OCI-M2 (cell line): ENCODE data around the gene CACHD1.
"Not testable (repeated sequence)": the region's sequence is repeated elsewhere in the genome, so short reads cannot be mapped to it uniquely, and the experiment has no call there.

Experiments
- DNase-seq: peaks from one replicate; lab custom pipeline; 2025; ENCODE audit not compliant: unreplicated experiment; lab: John Stamatoyannopoulos, UW

The CACHD1 gene

GRCh38 chr1:64686828-64687724 is 217.1 kb downstream of the CACHD1 start:
- DNase-seq, result no peak

DNA sequence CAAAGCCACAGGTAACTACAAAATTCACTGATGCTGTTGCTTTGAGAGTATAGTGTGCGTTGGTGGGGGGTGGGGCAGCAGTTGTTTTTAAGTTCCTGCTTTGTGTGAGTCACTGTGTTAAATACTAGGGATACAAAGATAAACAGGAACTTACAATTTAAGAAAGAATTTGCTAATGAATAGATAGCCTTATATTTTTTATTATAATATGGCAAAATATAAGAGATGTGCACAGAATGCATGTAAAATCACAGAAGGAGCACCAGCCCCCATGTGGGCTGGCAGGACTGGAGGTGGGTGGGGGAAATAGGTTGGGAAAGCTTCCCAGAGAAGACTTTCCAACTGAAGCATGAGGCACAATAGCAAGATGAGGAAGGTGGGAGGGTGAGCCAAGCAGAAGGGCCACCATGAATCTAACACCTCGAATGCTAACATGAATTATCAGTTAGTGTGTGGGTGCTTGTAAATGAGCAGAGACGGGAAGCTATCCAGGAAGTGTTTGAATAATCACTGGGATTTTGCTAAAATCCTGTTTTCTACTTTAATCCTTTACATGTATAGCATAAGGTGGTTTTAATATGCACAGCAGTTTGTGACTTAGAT is 217.9 kb downstream of the CACHD1 start:
- DNase-seq, result no peak

DNA sequence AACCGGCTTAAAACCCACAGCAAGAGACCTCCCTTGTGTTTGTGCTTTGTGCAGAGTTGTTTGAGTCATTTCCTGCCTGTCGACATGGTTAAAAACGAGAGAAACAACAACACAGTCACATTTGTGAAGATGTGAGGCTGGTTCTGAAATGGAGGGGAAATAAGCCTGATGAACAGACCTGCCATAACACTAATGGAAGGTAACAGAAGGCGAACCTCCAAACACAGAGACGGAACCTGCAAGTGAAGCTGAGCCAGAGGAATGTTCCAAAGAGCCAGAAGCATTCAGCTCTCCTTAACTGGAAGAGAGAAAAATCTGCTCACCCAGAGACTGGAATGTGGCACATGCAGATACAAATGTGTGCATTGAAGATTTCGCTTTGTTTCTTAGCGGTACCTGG is 221.7 kb downstream of the CACHD1 start:
- DNase-seq, result no peak

DNA sequence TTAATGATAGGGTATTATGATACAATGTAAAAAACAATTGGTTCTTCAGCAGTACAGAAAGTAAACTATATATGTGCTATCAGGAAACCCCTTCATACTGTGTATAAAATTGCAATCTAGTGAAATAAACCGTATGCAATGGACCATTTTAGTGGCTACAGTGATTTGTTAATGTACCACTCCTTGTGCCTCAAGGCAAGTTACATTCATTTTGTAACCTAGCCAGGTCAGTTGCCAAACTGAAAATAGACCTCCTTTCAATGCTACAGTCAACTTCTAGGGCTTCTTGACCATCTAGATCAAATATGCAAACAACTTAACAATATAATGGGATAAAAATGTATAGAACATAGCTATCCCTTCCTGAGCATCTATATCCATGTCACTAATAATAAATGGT is 223.0 kb downstream of the CACHD1 start:
- DNase-seq, result no peak

GRCh38 chr1:64693406-64693805 is 223.5 kb downstream of the CACHD1 start:
- DNase-seq, result no peak

DNA sequence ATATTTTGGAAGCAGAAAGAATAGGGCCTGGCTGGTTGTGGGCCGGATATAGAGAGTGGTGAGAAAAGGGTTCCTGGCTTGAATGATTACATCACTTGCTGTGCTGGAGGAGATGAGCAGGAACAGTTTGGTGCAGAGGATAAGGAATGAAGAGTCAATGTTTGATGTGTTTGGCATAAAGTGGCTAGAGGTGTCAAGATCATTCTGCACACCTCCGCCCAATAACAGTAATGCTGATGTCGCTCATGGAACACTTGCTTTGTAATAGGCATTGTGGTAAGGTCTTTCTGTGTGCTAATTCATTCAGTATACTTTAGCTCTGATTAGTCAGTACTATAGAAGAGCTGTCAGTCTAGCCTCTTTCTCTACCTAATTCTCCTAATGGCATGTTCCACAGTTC is 226.9 kb downstream of the CACHD1 start:
- DNase-seq, result no peak

DNA sequence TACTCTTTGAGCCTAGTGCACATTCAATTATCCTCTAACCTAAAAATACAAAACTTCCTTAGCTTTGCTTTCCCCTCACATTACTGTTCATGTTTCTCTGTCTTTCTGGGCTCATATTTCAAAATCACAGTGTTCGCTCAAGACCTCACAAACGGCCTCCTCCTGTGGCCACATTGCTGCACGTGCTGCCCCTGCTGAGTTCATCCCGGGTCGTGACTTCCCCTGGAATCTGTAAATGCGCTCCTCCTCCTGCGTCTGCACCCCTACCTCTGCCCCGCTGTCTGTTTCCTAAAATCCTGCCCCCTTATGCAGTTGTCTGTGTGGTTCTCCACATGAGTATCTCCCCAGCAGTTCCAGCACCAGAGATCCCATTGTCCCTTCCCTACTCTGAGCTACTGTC is 229.4 kb downstream of the CACHD1 start:
- DNase-seq, result no peak

GRCh38 chr1:64701071-64701470 is 231.1 kb downstream of the CACHD1 start:
- DNase-seq, result no peak

GRCh38 chr1:64701886-64702285 is 232.0 kb downstream of the CACHD1 start:
- DNase-seq, result no peak

- not testable (repeated sequence) for DNase-seq
These were observed 232.7 kb downstream of the CACHD1 start for GRCh38 chr1:64702670-64703069.

GRCh38 chr1:64703600-64703999 is 233.7 kb downstream of the CACHD1 start:
- DNase-seq, result no peak

- DNase-seq, result no peak
These were observed 235.7 kb downstream of the CACHD1 start for GRCh38 chr1:64705591-64705990.

GRCh38 chr1:64711266-64711665 is 241.3 kb downstream of the CACHD1 start:
- DNase-seq, result no peak

DNA sequence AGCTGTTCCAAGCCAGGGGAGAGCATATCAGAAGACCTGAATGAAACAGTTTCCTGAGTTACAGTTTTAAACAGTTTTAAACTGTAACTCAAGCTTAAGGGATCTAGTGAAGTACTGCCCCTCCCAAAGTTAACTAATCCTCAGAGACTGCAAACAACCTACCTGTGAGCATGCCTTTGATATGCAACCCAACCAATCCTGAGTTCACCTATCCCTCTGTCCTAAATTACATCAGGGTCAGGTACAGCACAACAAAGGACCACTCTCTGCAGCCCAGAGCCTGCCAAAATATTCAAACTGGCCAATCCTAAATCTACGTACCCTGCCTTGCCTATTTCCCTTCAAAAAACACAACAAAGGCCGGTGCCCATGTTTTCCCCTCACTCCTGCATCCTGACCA is 242.1 kb downstream of the CACHD1 start:
- DNase-seq, result no peak

DNA sequence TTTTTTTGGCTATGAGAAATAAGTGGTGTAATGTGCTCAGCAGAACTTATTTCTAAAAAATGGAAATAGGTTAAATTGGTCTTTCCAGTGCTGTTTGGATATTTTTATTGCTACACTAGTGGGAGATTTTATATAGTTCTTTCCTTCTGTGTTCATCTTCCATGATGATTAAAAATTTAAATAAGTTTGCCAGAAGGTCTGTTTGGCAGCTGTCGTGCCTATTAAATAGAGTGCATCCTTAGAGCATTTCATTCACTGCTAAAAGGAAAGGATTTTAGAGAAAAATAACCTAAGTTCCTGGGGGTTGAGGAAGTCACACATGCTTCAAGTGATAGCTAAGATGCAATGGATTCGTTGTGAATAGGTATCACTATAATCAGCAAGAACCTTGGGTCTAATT is 245.3 kb downstream of the CACHD1 start:
- DNase-seq, result no peak

- no peak for DNase-seq
These were observed 251.2 kb downstream of the CACHD1 start for GRCh38 chr1:64721135-64721534.

GRCh38 chr1:64721576-64722145 is 251.7 kb downstream of the CACHD1 start:
- DNase-seq, result no peak

DNA sequence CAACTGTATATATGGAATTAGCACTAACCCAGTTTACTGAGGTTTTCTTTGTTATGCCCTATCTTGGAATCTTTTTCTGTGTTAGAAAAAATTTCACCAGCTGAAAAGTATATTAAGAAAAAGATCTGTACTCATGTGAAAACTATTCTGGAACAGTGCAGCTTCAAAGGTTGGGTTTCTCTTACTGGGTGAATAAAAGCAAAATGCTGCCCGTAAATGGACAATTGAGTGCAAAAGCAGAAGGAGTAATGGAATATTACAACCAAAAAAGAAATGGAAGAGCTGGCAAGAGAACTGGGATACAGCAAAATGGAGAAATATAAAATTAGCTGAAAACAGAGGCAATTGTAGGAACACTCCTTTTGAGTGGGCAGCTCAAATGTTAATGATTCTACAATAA is 257.9 kb downstream of the CACHD1 start:
- no peak for DNase-seq

GRCh38 chr1:64733581-64734286 is 263.8 kb downstream of the CACHD1 start:
- DNase-seq, result no peak

DNA sequence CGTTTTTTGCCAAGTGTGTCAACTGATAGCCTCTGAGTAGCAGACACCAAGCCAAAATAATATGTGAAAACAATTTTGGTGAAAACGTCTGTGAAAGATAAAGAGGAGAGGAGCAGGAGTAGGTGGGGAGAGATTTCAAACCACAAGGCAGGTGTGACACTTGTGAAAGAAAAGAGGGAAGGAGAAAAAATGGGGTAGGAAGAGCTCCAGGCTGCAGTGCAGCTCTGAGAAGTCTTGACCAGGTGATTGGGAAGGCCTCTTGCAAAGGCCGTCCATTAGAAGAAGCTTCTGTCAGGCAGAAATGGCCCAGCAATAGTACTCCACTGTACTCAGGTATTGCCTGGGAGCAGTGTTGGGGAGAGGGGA is 264.3 kb downstream of the CACHD1 start:
- DNase-seq, result no peak

GRCh38 chr1:64740687-64741086 is 270.8 kb downstream of the CACHD1 start:
- DNase-seq, result not testable (repeated sequence)
